Forelimb muscle (tissue), 1 donor: ENCODE data around the gene PLA2G7. TPM values are rescaled to one million over a fixed set of nuclear protein-coding genes. Genes with fewer than 3 reads are reported as not detected.
"Not testable (repeated sequence)": the region's sequence is repeated elsewhere in the genome, so short reads cannot be mapped to it uniquely, and the experiment has no call there.

Experiments used
- DNase-seq: peaks from one replicate; pipeline ENCODE4 v3.0.0-alpha.2; 2013; ENCODE audit warnings: low read depth
- polyA plus RNA-seq: library from polyadenylated mRNA; unstranded; fragments of 120-200 nt; gene quantifications from one replicate; pipeline ENCODE4 v1.2.1, GENCODE V29; 2013; ENCODE audit not compliant: insufficient read length

Gene PLA2G7
- polyA plus RNA-seq: 0.35 TPM

DNA sequence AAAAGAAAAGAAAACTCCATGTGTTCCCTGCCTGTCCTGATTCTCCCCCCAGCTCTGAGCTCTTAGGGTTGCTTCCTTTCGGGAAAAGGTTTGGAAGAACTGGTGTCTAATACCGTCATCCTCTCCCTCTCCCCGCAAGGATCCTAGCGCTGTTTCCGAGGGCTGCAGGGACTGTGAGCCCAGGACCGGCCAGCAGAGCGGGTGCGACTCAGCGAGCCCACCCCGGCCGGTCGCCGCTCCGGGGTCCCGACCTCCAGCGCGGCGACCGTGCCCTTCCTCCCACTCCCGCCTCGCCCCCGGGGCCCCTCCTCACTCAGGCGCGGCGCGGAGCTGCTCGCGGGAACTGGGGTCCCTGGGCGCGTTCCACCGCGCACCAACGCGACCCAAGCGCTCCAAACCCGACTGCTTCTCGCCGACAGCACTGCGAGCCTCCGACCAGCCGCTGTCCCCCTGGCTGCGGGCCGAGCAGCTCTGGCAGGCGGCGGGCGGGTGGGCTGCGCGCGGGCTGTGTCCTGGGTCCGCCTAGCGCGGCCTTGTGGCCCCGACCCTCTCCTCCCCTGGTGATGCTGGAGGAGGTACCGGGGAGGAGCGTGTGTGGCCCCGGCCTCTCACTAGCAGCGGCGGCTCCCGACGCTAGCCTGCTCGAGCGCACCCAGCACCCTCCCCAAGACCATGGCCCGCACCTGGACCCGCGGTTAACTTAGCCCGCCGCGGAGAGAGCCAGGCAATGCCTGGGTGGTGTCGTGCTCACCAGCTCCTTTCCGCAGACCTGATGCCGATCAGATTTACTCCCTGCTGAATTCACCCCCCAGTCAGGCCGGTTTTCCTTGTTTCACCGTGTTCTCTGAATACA, at the start of gene PLA2G7:
PLA2G7 (minus strand) TSS at position 509 of the 853 bp plus-strand sequence. CDS start 12,484 bp downstream, outside the sequence.
- no peak for DNase-seq

DNA sequence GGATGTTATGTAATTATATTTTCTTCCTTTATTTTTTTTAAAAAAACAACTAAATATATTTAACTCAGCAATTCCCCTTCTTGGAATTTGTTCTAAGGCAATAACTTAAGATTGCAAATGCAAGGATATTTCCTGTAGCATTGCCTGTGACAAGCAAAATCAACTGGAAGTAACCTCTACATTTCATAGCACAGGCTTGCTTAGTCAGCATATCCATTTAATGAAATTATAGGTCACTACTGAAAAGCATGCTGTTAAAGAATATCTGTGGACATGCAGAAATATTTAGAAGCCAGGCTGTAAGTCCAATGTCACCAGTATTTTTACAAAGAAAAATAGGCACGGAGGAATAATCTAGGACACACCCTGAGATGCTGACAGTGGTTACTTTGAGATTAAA, 49.4 kb upstream of the PLA2G7 start:
- no peak for DNase-seq

DNA sequence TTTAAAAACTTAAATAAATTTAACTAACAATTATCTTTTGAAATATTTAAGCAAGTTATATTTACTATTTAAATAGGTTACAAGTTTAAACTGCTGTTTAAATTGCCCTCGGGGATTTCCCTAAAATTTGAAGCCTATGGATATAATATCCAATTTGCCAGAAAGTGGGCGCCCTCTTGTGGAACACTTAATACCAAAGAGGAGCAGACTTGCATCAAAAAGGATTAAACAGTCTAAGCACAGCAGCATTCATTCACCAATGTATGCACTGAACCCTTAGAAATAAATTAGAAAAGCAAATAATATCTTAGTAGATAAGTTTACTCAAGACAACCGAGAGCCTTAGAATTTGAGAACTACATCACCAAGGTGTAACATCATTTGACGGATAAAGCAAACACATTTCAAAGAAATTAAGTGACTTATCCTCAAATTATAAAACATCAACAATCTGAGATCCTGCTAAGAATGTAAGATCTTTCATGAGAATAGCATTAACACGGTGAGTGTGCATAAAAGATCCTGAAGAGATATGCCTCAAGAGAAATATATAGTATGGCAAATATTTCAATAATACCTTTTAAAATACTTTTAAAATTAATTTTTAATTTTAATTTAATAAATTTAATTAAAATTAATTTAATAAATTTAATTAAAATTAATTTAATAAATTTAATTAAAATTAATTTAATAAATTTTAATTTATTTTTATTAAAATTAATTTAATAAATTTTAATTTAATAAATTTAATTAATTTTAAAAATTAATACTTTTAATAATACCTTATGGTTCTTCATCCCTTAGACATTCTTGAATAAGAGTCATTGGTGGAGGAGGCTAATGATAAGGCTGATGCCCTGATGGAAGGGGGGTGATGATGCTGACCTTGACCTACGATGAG, 46.6 kb upstream of the PLA2G7 start:
- no peak for DNase-seq

DNA sequence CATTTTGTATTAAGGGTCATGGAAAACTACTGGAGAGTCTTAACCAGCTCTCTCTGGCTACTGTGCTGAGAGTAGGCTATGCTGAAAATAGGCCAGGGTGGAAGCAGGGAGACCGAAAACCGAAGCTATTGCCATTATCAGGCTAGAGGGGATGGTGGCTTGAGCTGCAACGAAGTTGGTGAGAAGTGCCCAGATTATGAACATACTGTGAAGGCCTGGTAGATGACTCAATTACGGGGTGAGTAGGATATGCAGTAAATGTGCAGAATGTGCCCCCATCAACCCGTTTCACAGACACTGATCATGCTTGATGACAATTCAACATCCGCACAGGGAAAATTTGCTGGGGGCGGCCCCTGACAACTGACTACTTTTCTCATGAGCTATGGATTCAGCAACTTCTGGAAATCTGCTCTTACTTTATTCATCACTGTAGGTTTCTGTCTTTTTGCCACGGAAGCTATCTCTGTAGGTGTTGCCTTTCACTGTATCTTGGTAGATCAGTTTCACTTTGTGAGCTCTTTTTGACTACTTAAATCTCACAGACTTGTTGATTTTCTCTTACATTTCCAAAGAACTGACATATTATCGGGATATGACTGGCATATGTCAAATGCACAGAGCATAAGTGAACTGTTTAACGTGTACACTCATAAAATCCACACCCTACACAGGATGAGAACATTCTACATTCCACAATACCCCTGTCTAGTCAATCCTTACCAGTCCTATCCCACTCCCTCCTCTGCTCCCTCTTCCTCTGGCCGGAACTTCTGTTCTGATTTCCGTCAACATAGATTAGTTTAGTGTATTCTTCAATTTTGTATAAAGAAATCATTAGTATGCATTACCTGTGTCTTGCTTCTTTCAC, 42.5 kb upstream of the PLA2G7 start:
- no peak for DNase-seq

DNA sequence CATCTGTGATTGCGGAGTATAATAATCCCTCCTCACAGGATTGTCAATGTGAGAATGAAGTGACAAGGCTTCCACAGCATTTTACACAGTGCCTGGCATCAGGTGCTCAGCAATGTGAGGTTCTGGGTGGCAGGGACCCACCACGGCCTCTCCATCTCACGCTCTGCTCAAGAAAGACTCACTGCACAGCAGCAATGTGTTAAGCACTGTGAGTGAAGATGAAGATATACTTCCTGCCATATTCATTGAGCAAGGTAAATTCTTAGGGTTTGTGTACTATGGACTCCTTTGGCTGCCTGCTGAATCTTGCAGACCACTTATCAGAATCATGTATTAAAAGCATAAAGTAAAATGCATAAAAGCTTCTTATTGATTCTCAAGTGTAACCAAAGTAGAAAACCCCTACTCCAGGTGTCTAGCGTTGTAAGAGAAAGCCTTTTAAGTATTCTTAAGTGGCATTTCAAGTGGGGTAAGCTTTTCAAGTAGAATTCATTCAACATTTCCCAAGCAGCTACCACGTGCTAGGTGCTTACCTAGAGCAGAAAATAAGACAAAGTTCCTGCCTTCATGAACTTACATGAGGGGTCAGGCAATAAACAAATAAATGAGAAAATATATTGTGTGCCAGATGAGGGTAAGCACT, 41.0 kb upstream of the PLA2G7 start:
- DNase-seq: no peak

DNA sequence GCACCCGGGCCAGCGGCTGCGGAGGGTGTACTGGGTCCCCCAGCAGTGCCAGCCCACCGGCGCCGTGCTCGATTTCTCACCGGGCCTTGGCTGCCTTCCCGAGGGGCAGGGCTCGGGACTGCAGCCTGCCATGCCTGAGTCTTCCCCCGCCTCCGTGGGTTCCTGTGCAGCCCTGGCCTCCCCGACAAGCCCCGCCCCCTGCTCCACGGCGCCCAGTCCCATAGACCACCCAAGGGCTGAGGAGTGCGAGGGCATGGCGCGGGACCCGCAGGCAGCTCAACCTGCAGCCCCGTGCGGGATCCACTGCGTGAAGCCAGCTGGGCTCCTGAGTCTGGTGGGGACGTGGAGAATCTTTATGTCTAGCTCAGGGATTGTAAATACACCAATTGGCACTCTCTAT, 39.6 kb upstream of the PLA2G7 start:
- not testable (repeated sequence) for DNase-seq

DNA sequence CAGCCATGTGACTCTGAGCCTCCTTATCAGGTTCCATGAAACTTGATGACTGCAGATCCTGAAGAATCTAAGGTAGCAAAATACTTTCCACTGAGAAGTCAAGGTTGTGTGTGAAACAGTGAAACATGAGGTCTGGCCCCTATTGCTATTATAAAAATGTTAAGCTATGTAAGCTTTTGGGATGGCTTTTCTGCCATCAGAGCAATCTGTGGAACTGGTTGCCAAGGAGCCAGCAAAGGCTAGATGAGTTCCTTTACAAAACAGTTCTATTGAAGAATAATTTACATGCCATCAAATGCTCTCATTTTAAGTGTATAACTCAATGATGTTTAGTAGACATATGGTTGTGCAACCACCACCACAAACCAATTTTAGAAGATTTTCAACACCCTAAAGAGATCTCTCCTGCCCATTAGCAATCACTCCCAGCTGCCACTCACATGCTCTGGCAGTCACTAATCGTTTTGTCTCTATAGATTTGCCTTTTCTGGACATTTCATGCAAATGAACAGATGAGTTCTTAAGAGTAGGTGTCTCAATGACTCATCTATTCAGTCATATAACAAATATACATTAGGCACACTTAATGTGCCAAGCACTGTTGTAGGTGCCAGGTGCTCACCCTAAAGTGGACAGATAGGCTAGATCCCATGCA, 38.2 kb upstream of the PLA2G7 start:
- no peak for DNase-seq

DNA sequence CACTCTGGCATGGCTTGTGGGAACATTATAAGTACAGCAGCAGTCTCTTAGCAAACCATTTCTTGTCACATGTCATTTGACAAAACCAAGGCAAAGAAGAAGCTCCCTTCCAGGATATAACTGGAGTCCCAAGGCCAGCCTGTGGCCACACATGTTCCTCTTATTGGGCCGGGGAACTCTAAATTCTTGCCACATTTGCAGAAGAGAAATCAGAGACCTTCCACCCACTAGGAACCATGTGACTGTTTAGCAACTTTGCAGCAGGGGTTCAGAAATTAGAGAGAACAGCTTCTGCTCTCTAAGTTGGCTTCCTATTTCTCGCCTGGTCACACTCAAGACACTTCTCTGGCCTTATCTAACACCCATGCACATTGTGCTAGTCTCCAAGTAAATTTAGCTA, 37.6 kb upstream of the PLA2G7 start:
- no peak for DNase-seq

DNA sequence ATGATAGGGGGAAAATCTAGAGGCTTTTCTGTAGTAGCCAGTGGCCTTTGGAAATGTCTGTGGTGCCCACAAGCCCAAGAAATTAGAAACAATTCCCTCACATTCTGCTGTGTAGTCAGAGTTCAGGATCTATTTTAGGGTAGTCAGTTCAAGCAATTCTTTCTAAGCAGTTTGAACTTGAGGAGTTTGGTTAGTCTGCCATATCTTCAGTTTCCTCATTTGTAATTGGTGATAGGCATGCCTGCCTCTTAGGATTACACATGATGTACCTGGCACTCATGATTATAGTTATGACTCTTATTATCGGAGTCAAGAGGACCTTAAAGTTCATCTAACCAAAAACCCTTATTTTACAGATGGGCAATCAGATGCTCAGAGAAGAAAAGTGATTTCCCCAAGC, 36.8 kb upstream of the PLA2G7 start:
- no peak for DNase-seq

DNA sequence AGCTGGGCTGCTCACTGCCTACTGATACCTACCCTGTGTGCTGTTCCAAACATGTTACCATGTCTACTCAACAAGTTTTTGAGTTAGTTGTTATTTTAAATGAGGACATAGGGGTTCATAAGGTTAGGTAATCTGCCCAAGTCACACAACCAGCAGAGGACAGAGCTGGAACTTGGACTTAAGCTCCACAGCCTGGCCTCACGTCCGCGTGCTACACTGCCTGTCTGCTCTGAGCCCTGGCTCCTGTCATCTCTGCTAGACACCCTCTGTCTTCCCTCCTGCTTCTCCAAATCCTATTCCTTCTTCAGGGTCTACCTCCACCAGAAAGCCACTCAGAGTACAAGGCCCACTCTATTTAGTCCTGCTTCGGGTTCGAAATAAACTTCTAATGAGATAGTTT, 29.8 kb upstream of the PLA2G7 start:
- DNase-seq: no peak

DNA sequence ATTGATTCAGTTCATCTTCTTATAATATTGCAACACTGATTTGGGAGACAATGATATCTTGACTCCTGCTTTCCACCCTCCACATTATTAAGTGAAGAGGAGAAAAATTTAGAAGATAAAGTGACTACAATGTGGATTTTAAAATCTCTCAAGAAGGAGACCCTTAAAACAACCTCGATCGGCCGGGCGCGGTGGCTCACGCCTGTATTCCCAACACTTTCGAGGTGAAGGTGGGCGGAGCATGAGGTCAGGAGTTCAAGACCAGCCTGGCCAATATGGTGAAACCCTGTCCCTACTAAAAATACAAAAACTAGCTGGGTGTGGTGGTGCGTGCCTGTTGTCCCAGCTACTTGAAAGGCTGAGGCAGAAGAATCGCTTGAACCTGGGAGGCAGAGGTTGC, 29.1 kb upstream of the PLA2G7 start:
- not testable (repeated sequence) for DNase-seq

DNA sequence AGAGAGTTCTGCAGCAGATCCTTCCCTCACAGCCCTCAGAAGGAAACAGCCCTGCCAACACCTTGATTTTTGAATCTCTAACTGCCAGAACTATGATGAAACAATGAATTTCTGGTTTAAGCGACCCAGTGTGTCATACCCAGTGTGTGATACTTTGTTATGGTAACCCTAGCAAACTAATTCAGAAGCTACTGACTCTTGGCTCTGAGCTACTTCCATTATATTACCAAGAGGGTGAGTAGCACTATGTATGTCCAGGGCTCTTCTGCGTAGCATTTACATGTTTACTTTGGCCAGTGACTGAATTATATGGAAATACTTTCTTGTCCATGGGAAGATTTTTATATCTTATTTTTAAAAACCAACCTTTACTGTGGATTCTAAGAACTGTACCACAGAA, 28.3 kb upstream of the PLA2G7 start:
- DNase-seq: no peak

DNA sequence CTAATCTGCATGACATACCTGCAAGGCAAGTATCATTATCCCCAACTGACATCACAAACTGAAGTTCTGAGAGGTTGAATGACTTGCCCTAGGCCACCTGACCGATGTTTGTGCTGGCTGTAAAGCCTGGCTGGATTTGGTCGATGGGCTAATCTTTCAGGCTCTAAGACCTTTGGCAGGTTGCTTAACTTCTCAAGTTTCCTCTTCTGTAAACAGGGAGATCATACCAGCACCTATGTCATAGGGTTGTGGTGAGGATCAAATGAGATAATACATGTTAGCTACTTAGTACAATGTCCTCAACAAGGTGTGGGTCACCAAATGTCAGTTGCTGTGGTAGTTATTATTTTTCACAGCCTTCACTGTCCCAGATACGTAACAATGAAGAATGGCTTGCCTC, 25.8 kb upstream of the PLA2G7 start:
- no peak for DNase-seq

DNA sequence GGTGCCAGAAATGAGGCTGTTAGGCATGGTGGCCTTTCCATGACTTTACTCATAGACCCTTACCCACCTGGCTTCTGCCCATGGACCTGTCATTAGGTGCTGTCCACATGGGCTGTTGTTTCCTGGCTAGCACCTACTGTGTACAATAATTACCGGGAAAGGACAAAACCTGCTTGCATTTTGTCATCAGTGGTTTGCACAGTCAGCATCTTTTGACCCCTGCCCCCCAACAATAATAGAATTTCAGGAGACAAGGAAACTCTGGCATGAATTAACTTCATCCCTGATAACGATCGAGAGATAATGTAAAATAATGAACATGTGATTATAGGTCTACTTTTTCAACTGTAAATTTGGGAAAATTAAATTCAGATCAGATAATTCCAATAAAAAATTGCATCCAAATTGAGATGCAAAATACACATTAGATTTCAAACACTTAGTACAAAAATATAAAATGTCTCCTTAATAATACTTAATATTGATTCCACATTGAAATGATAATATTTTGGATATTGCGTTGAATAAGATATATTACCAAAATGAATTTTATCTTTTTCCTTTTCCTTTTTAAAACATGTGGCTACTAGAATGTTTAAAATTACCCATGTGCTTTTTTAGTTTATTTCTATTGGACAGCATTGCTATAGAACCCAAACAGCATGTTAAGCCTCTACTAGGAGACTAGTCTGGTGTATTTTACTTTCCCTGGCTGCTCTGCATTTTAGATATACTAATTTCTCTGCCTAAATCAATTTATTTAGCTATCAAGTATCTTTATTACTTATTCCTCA, 24.0 kb upstream of the PLA2G7 start:
- no peak for DNase-seq

DNA sequence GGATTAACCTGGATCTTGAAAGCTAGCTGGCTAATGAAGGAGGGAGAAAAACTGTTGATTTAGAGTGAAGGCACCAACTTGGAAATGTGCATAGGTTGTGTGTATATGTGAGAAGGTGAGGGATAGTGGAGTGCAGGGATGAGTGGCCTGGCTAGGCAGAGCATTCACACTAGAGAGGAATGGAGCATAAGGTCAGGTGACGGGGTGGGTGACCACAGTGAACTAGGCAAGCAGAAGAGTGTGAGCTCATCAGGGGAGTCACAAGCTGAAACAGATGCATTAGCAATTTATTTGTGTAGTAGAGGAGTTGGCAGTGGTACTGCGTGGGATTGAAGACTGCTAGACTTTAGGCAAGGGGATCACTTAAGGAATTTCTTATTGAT, 22.0 kb upstream of the PLA2G7 start:
- no peak for DNase-seq

DNA sequence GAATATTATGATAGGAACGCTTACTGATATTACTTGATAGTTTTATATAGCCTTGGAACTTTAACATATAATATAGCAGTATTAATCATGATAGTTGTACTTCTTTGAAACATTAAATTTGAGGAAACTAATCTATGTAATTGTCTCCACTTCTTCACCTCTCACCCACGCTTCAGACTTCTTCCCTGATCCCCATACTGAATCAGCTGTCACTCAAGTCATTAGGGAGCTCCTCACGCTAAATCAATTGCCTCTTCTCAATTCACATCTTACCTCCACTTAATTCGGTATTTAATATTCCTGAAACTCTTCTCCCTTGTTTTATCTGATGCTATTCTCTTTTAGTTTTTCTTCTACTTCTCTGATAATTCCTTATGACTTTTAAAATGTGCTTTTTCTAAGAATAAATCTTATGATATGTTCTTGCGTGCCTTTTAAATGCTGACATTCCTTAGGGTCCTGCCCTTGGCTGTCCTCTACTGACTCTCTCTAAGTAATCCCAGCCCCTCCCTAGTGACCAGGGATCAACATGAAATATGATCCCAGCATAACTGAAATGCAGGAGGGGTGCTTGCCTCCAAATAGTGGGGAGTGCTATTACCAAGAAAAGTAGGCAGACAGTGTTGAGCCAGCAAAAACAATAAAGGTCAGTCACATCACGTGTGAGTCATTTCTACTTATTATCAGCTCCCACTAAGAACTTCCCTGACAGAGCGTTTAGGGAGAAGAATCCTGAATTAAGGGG, 21.5 kb upstream of the PLA2G7 start:
- no peak for DNase-seq

DNA sequence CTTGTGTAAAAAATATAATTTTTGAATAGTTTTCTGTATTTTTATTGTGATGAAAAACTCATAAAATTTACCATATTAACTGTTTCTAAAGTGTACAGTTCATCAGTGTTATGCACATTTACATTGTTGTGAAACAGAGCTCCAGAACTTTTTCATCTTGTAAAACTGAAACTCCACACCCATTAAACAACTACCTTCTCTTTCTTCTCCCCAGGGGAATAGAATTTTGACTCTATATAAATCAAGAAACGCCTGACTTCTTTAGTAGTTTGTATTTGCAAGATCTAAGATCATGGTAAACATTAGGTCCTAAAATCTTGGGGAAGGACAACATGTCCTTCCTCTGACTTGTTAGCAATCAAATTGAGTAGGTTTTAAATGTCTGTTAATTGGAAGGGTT, 20.7 kb upstream of the PLA2G7 start:
- DNase-seq: no peak

DNA sequence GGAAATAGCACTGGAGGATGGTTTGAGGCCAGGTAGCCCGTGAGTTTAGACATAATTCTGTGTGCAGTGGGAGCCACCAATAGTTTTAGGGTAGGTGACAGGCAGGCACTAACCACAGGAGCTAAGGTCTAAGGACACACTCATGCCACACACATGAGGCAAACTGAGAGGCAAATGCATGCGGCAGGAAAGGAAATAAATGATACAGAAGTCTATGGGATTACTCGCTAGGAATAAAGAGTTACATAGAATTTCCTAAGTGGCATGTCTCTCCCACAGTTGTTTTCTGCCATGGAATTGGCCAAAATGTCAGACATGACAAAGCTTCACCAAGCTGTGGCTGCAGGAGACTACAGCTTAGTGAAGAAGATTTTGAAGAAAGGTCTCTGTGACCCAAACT, 16.5 kb upstream of the PLA2G7 start:
- no peak for DNase-seq

DNA sequence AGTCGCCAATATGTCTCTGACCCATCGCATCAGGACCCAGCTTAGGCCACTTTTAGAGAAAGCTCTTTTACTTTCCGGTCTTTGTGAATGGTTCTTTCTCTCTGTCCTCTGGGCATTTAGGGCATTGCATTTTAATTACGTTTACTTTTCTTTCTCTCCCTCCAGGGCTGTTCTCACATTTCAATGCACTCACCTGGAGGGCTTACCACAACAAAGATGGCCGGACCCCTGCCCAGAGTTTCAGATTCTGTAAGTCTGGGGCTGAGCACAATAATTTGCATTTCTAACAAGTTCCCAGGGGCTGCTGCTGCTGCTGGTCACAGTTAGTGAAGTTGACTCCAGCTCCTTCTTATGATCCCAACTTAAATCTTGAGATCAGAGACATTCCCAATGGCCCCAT, 14.6 kb upstream of the PLA2G7 start:
- DNase-seq: no peak
